ENCODE data around the gene SESN2.
"Not testable (repeated sequence)": the region's sequence is repeated elsewhere in the genome, so short reads cannot be mapped to it uniquely, and the experiment has no call there.

The SESN2 gene

GRCh38 chr1:28323720-28324119 is 64.4 kb downstream of the SESN2 start:
- no peak for TF ChIP-seq CTCF (IDR thresholded peaks at IDR 0.05; ENCODE audit: poor library complexity, severe bottlenecking)
- H3K27me3 ChIP-seq (ENCODE audit: insufficient read depth, poor library complexity, severe bottlenecking) = no peaks in the 10 kb centered on the region
- no peak overlapping the region for H3K4me3 ChIP-seq (ENCODE audit: severe bottlenecking)
- H3K4me1 ChIP-seq (ENCODE audit: insufficient read depth, poor library complexity, severe bottlenecking) = peaks cover 4% of the 10 kb centered on the region
- no peak overlapping the region for H3K27ac ChIP-seq (ENCODE audit: poor library complexity, severe bottlenecking)
- DNase-seq (ENCODE audit: low spot score) (no peak), ATAC-seq (ENCODE audit: low read depth) (no peak)
- H3K36me3 ChIP-seq (ENCODE audit: low read depth) = no peaks in the 10 kb centered on the region
- H3K9me3 ChIP-seq (ENCODE audit: severe bottlenecking) = no peaks in the 10 kb centered on the region

GRCh38 chr1:28326515-28326914 is 67.2 kb downstream of the SESN2 start:
- no peaks in the 10 kb centered on the region for H3K27me3 ChIP-seq (ENCODE audit: insufficient read depth, poor library complexity, severe bottlenecking)
- H3K4me3 ChIP-seq (ENCODE audit: severe bottlenecking) = no peak overlapping the region
- H3K4me1 ChIP-seq (ENCODE audit: insufficient read depth, poor library complexity, severe bottlenecking) = peaks cover 9% of the 10 kb centered on the region
- no peak for TF ChIP-seq CTCF (IDR thresholded peaks at IDR 0.05; ENCODE audit: poor library complexity, severe bottlenecking)
- DNase-seq (ENCODE audit: low spot score) (no peak), ATAC-seq (ENCODE audit: low read depth) (no peak)
- H3K9me3 ChIP-seq (ENCODE audit: severe bottlenecking) = no peaks in the 10 kb centered on the region
- peak overlapping the region; percentile 75 for H3K27ac ChIP-seq (ENCODE audit: poor library complexity, severe bottlenecking)
- H3K36me3 ChIP-seq (ENCODE audit: low read depth) = peaks cover 14% of the 10 kb centered on the region

- Histone ChIP-seq H3K4me3 (ENCODE audit: severe bottlenecking) (no peak overlapping the region), H3K4me1 (ENCODE audit: insufficient read depth, poor library complexity, severe bottlenecking) (peaks cover 9% of the 10 kb centered on the region), H3K27ac (ENCODE audit: poor library complexity, severe bottlenecking) (peak overlapping the region; percentile 75), H3K9me3 (ENCODE audit: severe bottlenecking) (no peaks in the 10 kb centered on the region), H3K27me3 (ENCODE audit: insufficient read depth, poor library complexity, severe bottlenecking) (no peaks in the 10 kb centered on the region), H3K36me3 (ENCODE audit: low read depth) (peaks cover 18% of the 10 kb centered on the region)
- DNase-seq (ENCODE audit: low spot score) (no peak), ATAC-seq (ENCODE audit: low read depth) (peak; percentile 71)
- TF ChIP-seq CTCF (IDR thresholded peaks at IDR 0.05; ENCODE audit: poor library complexity, severe bottlenecking) = no peak
These were observed 67.7 kb downstream of the SESN2 start for GRCh38 chr1:28326984-28327383.

GRCh38 chr1:28327431-28327830 is 68.1 kb downstream of the SESN2 start:
- not testable (repeated sequence) for DNase-seq (ENCODE audit: low spot score); H3K4me1 ChIP-seq (ENCODE audit: insufficient read depth, poor library complexity, severe bottlenecking)

GRCh38 chr1:28328228-28328648 is 68.9 kb downstream of the SESN2 start:
- peak overlapping the region; percentile 60 for H3K4me3 ChIP-seq (ENCODE audit: severe bottlenecking)
- peaks cover 31% of the 10 kb centered on the region for H3K36me3 ChIP-seq (ENCODE audit: low read depth)
- H3K27me3 ChIP-seq (ENCODE audit: insufficient read depth, poor library complexity, severe bottlenecking) = no peaks in the 10 kb centered on the region
- no peak for TF ChIP-seq CTCF (IDR thresholded peaks at IDR 0.05; ENCODE audit: poor library complexity, severe bottlenecking)
- H3K4me1 ChIP-seq (ENCODE audit: insufficient read depth, poor library complexity, severe bottlenecking) = peaks cover 9% of the 10 kb centered on the region
- ATAC-seq (ENCODE audit: low read depth) (no peak), DNase-seq (ENCODE audit: low spot score) (no peak)
- H3K9me3 ChIP-seq (ENCODE audit: severe bottlenecking) = no peaks in the 10 kb centered on the region
- peak overlapping the region; percentile 75 for H3K27ac ChIP-seq (ENCODE audit: poor library complexity, severe bottlenecking)

More at GRCh38 chr1:28327431-28327830, 68.1 kb downstream of the SESN2 start:
- not testable (repeated sequence) for ATAC-seq (ENCODE audit: low read depth); H3K27me3 ChIP-seq (ENCODE audit: insufficient read depth, poor library complexity, severe bottlenecking); H3K4me3 ChIP-seq (ENCODE audit: severe bottlenecking); H3K9me3 ChIP-seq (ENCODE audit: severe bottlenecking)
- peaks cover 23% of the 10 kb centered on the region for H3K36me3 ChIP-seq (ENCODE audit: low read depth)
- peak overlapping the region; percentile 75 for H3K27ac ChIP-seq (ENCODE audit: poor library complexity, severe bottlenecking)

Data from RWPE2 (cell line).